GM18498 (cell line): ENCODE results near the gene CCDC9.
"Not testable (repeated sequence)": the region's sequence is repeated elsewhere in the genome, so short reads cannot be mapped to it uniquely, and the experiment has no call there.

ENCODE experiments used
- ATAC-seq: cut with Tn5 transposase; IDR thresholded peaks from one replicate; pipeline ENCODE4 v1.9.1; 2021; ENCODE audit warnings: mild to moderate bottlenecking, moderate library complexity; ENCODE audit not compliant: unreplicated experiment

CCDC9 gene

GRCh38 chr19:47283405-47284059 is 27.2 kb downstream of the CCDC9 start:
- no peak for ATAC-seq

- no peak for ATAC-seq
These were observed 28.1 kb downstream of the CCDC9 start for GRCh38 chr19:47284324-47284899.

- peak; percentile 58 for ATAC-seq
These were observed 39.7 kb downstream of the CCDC9 start for GRCh38 chr19:47296036-47296435.

- not testable (repeated sequence) for ATAC-seq
These were observed 44.5 kb downstream of the CCDC9 start for GRCh38 chr19:47300867-47301266.

- ATAC-seq: no peak
These were observed 45.9 kb downstream of the CCDC9 start for GRCh38 chr19:47302249-47302648.

GRCh38 chr19:47303966-47304365 is 47.6 kb downstream of the CCDC9 start:
- no peak for ATAC-seq

- ATAC-seq: no peak
These were observed 49.0 kb downstream of the CCDC9 start for GRCh38 chr19:47305309-47305751.

- no peak for ATAC-seq
These were observed 50.0 kb downstream of the CCDC9 start for GRCh38 chr19:47306303-47306702.

- no peak for ATAC-seq
These were observed 52.7 kb downstream of the CCDC9 start for GRCh38 chr19:47309038-47309437.

- ATAC-seq: no peak
These were observed 53.3 kb downstream of the CCDC9 start, which contains the start of gene C5AR1 for GRCh38 chr19:47309608-47310007. Gene C5AR1, plus strand, starts transcription at chr19:47309861. Its CDS starts 35 bp downstream, at chr19:47309896.

GRCh38 chr19:47310323-47310722 is 54.0 kb downstream of the CCDC9 start:
- ATAC-seq: no peak

GRCh38 chr19:47310819-47311218 is 54.5 kb downstream of the CCDC9 start:
- no peak for ATAC-seq

- ATAC-seq: no peak
These were observed 56.2 kb downstream of the CCDC9 start for GRCh38 chr19:47312366-47313006.

- no peak for ATAC-seq
These were observed 57.5 kb downstream of the CCDC9 start for GRCh38 chr19:47313754-47314295.

GRCh38 chr19:47315125-47315821 is 58.9 kb downstream of the CCDC9 start:
- no peak for ATAC-seq

GRCh38 chr19:47316513-47316912 is 60.2 kb downstream of the CCDC9 start:
- ATAC-seq: no peak

- ATAC-seq: no peak
These were observed 63.9 kb downstream of the CCDC9 start for GRCh38 chr19:47319923-47320871.
